GM12801 (cell line): ENCODE measurements around the gene SLC1A5.

Source experiments
- TF ChIP-seq, protein P1 (sequence below): IDR thresholded peaks from one replicate; pipeline ENCODE4 v1.5.1; 2011; ENCODE audit warnings: control low read depth; ENCODE audit not compliant: insufficient read length; ENCODE audit errors: extremely low read depth

SLC1A5 gene

DNA sequence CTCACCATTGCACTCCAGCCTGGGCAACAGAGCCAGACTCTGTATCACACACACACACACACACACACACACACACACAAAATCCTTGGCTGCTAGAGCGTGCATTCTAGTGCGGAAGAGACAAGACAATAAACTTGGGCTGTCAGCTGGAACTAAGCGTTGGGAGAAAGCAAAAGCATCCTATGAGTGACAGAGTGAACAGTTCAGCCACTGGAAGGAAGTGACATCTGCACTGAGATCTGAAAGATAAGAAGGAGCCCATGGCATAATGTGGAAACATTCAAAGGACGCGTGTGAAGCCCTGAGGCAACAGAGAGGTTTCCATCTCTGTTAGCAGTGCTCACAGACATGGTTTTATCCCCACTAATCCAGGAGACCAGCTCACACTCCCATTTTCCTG is 3.5 kb upstream of the SLC1A5 start:
- TF ChIP-seq, protein P1, sequence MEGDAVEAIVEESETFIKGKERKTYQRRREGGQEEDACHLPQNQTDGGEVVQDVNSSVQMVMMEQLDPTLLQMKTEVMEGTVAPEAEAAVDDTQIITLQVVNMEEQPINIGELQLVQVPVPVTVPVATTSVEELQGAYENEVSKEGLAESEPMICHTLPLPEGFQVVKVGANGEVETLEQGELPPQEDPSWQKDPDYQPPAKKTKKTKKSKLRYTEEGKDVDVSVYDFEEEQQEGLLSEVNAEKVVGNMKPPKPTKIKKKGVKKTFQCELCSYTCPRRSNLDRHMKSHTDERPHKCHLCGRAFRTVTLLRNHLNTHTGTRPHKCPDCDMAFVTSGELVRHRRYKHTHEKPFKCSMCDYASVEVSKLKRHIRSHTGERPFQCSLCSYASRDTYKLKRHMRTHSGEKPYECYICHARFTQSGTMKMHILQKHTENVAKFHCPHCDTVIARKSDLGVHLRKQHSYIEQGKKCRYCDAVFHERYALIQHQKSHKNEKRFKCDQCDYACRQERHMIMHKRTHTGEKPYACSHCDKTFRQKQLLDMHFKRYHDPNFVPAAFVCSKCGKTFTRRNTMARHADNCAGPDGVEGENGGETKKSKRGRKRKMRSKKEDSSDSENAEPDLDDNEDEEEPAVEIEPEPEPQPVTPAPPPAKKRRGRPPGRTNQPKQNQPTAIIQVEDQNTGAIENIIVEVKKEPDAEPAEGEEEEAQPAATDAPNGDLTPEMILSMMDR, result no peak

DNA sequence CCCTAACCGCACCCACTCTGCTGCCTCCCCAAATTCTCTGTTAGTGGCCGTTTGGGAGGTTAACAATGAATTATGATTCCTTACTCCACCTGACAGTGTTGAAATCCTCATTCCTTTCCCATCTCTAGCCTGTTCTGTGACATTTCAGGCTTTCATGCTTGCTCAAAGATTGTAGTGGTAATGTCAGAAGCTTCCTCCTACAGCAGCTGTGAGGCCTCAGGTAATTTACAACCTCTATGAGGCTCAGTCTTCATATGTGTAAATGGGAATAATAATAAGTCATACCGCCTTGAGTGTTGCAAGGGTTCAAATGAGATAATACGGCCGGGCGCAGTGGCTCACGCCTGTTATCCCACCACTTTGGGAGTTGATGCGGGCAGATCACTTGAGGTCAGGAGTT is 977 bp upstream of the SLC1A5 start:
- TF ChIP-seq, protein P1, result no peak

DNA sequence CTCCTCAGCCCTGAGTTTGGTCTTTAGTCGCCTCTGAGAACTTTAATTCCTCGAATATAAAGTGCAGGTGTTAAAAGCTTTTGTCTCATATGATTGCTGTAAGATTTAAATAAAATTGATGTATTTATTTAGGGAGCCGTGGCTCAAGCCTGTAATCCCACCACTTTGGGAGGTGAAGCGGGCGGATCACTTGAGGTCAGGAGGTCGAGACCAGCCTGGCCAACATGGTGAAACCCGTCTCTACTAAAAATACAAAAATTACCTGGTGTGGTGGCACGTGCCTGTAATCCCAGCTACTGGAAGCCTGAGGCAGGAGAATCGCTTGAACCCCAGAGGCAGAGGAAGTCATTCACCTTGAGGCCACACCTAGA is 559 bp upstream of the SLC1A5 start:
- TF ChIP-seq, protein P1, result no peak

DNA sequence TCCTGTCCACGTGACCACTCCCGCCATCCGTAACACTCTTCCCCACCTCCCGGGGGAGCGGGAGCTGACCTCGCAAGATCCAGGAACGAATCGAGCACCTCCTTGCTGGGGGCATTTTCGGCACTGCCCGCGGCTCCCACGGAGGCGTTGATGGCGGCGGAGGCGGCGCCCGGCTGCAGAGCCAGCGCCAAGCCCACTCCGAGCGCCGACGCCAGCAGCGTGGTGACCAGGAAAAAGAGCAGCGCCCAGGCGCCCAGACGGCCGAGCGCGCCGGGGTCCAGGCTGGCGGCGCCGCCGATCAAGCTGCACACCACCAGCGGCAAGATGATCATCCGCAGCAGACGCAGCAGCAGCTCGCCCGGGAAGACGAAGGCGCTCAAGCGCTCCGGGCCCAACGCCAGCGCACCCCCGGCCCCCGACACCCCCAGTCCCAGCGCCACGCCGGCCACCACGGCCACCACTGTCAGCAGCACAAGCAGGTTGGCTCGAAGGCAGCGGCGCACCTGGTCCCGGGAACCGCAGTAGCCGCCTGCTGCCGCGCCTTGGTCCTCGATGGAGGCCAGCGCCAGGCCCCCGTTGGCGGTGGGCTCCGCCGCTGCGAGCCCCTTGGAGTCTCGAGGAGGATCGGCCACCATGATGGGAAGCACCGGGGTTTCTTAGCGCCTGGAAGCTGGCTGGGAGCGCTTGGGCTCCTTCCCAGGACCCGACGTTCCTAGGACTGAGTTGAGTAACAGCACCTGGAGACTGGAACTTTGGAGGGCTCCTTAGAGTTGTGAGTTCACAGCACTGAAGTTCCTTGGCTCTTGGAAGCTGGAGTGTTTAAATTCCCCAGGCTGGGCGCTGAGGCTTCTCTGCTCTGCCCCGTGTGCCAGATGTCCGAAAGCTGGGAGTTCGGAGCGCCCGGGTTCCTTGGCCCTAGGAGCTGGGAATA is 798 bp downstream of the SLC1A5 start:
- TF ChIP-seq, protein P1, result no peak

DNA sequence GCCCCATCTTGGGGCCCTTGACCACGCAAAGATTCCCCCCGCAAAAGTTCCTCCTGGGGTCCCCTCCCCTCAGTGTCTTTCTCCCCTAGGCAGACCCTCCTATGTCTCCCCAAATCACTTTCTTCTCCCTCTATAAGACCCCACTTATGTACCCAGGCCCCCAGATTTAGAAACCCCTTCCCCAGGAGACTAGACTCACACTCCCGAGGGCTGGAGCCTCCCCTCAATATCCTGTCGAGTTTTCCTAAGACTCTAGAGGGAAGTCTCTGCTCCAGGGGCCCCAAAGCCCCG is 1.4 kb downstream of the SLC1A5 start:
- TF ChIP-seq, protein P1, result no peak

DNA sequence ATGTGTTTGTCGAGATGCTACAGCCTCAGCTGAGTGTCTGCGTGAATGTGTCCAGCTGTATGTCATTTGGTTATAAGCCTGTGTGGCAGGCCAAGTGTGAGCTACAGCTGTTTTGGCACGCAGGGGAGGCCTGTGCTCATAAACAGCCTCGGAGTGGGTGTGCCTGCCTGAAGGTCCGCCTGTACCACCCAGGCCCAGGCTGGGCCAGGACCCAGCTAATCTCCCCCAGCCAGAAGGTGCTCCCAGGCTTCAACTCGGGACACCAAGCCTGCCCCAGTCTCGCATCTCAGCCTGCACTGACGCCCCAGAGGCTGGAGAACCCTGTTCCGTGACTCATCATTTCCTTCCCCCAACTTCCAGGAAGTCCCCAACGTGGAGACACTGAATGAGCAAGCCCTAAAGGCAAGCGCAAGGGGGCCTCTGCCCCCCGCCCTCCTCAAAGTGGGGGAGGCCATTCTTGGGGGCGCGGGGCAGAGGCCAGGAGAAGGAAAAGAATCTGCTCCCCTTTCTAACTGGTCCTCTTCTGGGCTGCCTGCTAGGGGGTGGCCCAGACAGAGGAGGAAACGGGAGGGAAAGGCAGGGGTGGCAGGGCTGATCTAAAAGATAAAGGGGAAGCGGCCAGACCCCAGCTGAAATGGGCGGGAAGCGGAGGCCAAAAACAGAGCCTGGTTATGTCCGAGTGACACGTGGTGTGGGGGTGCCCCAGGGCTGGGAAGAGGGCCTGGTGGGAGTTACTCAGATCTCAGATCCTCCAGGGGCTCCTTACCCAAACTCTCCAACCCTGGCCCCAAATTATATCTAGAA is 2.0 kb downstream of the SLC1A5 start:
- TF ChIP-seq, protein P1, result no peak

DNA sequence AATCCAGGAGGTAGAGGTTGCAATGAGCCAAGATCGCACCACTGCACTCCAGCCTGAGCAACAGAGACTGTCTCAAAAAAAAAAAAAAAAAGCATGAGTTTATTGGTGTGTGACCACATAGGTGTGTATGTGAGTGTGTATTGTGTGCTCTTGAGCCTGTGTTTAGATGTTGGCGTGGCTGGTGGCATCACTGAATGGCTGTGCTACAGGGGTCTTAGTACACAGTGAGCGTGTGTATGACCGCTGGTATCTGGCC is 2.5 kb downstream of the SLC1A5 start:
- TF ChIP-seq, protein P1, result no peak
